ENCODE data around the gene CHMP4A. TPM values are rescaled to one million over a fixed set of nuclear protein-coding genes. Genes with fewer than 3 reads are reported as not detected.

CHMP4A gene
- total and polyA plus RNA-seq, 3 donors from 2014 or later: 52.9 to 111 (median 56.3) TPM

DNA sequence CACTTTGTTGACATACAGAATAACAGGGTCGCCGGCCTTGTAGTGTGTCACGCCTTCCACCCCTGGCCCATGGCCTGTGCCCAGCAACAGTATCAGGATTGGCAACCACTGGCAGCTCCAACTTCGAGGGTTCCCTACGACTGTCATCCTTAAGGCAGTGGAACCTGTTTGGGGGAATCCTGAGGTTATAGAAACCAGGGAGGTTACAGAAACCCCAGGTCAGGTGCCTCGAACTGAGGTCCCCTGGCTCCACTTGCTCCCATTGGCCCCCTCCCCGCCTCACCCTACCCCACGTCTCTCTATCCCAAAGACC lies 18.5 kb downstream of the CHMP4A start:
- WGBS, 2 donors: 35 to 42% methylated on average over 8 of the region's 8 CpGs
- no peak for TF ChIP-seq POLR2A (IDR thresholded peaks at IDR 0.05)
- TF ChIP-seq, protein P1, sequence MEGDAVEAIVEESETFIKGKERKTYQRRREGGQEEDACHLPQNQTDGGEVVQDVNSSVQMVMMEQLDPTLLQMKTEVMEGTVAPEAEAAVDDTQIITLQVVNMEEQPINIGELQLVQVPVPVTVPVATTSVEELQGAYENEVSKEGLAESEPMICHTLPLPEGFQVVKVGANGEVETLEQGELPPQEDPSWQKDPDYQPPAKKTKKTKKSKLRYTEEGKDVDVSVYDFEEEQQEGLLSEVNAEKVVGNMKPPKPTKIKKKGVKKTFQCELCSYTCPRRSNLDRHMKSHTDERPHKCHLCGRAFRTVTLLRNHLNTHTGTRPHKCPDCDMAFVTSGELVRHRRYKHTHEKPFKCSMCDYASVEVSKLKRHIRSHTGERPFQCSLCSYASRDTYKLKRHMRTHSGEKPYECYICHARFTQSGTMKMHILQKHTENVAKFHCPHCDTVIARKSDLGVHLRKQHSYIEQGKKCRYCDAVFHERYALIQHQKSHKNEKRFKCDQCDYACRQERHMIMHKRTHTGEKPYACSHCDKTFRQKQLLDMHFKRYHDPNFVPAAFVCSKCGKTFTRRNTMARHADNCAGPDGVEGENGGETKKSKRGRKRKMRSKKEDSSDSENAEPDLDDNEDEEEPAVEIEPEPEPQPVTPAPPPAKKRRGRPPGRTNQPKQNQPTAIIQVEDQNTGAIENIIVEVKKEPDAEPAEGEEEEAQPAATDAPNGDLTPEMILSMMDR (IDR thresholded peaks at IDR 0.05): no peak
- no peak for DNase-seq
- intact Hi-C loops (cut with DNase I; ENCODE audit: low total_unique reads): no loop called here
- Histone ChIP-seq H3K27me3 (no peaks in the 10 kb centered on the region), H3K9me3 (no peaks in the 10 kb centered on the region), H3K27ac (peak overlapping the region; percentile 96 to 98), H3K36me3 (ENCODE audit: low read depth, missing control alignments) (no peaks in the 10 kb centered on the region), H3K4me1 (peaks cover 12% of the 10 kb centered on the region), H3K4me3 (peak overlapping the region; percentile 72 to 98)

DNA sequence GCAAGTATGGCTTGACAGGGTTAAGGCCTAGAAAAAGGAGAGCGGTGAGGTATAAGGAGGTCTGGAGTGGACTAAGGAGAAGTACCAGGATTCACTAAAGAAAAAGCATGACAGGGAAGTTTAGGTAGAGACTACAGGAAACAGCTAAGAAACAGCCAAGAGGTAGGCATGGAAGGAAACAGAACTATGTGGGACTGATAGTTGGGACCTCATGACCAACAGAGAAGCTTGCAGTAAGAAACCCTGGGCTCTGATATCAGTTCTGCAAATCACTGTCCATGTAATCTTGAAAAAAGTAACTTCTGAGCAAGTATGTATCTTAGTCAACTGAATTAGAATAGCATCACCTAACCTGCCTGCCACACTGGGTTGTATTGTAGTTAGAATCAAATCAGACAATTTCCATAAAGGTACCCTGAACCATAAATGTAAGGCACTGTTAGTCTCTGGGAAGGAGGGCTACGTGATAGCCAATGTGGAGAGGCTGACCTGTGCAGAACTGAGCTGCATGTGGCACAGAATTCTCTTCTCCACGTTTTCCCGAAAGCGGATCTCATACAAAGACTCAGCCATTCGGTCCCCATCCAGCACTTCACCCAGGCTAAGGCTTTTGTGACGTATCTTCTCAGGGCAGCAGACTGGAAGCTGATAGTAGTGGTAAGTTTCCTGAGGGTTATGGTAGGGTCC lies 19.0 kb downstream of the CHMP4A start:
- Histone ChIP-seq H3K4me3 (peak overlapping the region; percentile 72 to 98), H3K4me1 (peaks cover 12% of the 10 kb centered on the region), H3K27me3 (no peaks in the 10 kb centered on the region), H3K9me3 (no peaks in the 10 kb centered on the region), H3K36me3 (ENCODE audit: low read depth, missing control alignments) (no peaks in the 10 kb centered on the region), H3K27ac (peak overlapping the region; percentile 96 to 98)
- no peak for DNase-seq
- WGBS, 2 donors: 57 to 59% methylated on average over 7 of the region's 7 CpGs
- intact Hi-C loops (cut with DNase I; ENCODE audit: low total_unique reads): no loop called here
- TF ChIP-seq, protein P1 (IDR thresholded peaks at IDR 0.05): no peak
- TF ChIP-seq POLR2A (IDR thresholded peaks at IDR 0.05): no peak

DNA sequence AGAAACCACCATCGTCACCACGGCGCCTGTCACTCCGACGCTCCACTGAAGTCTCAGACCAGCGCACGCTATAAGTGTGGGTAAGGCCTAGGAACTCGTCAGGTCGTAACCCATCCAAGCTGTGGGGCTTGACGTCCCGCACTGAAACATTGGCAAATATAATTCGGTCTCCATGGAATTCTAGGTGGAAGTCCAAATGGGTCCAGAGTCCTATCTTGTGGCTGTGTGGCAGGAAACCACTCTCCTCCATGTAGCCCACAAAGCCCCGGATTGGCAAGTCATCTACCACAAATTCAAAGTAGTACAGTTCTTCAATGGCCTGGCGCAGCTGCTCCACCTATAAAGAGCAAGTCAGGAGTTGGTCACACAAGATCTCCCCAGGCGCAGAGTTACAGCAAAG lies 20.4 kb downstream of the CHMP4A start:
- H3K36me3 ChIP-seq (ENCODE audit: low read depth, missing control alignments): no peaks in the 10 kb centered on the region
- H3K4me3 ChIP-seq: no peak overlapping the region
- H3K4me1 ChIP-seq: peaks cover 15% of the 10 kb centered on the region
- no peaks in the 10 kb centered on the region for H3K9me3 ChIP-seq
- H3K27me3 ChIP-seq: no peaks in the 10 kb centered on the region
- intact Hi-C loops (cut with DNase I; ENCODE audit: low total_unique reads): no loop called here
- TF ChIP-seq POLR2A (IDR thresholded peaks at IDR 0.05): no peak
- TF ChIP-seq, protein P1 (IDR thresholded peaks at IDR 0.05): no peak
- H3K27ac ChIP-seq: no peak overlapping the region
- WGBS, 2 donors: 91 to 96% methylated on average over 12 to 15 of the region's 15 CpGs
- no peak for DNase-seq

DNA sequence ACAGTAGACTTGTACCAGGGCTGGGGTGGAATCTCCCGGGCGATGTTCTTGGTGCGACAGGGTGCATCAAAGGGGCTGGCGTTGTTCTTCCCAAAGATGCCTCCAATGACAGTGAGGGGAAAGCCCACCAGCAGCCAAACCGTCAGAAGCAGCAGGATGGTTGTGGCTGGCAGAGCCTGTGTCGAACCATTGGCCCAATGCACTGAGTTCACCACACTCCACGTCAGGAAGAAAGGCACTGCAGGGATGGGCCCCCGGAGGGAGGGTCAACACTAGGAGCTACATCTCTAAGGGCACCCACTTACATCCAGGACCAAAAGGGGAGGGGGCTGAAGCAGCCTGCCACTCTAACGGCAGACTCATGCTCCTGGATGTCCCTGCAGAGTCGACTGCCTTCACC lies 22.9 kb downstream of the CHMP4A start:
- Histone ChIP-seq H3K4me1 (peaks cover 14% of the 10 kb centered on the region), H3K36me3 (ENCODE audit: low read depth, missing control alignments) (no peaks in the 10 kb centered on the region), H3K27ac (no peak overlapping the region), H3K4me3 (no peak overlapping the region), H3K9me3 (no peaks in the 10 kb centered on the region), H3K27me3 (no peaks in the 10 kb centered on the region)
- no peak for TF ChIP-seq POLR2A (IDR thresholded peaks at IDR 0.05)
- no peak for DNase-seq
- 88 to 94% methylated on average over 6 to 10 of the region's 10 CpGs for WGBS, 2 donors
- intact Hi-C loops (cut with DNase I; ENCODE audit: low total_unique reads): no loop called here

DNA sequence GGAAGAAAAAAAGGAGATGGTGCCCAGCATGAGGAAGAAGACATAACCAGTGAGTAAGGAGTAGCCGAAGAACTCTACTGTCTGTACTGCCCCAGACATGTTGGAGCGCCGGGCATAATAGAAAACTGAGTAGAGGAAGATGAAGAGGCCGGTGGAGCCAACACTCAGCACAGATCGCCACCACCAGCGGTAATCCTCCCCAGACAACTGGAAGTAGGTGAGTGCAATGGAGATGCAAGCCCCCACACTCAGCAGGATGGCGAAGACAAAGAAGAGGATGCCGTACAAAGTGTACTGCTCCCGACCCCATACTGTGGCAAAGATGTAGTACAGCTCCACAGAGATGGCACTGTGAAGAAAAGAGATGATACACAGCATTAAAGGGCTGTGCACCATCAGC lies 23.8 kb downstream of the CHMP4A start:
- H3K4me3 ChIP-seq: no peak overlapping the region
- TF ChIP-seq, protein P1 (IDR thresholded peaks at IDR 0.05): no peak
- TF ChIP-seq POLR2A (IDR thresholded peaks at IDR 0.05): no peak
- H3K4me1 ChIP-seq: peaks cover 10% of the 10 kb centered on the region
- H3K27ac ChIP-seq: no peak overlapping the region
- 88 to 92% methylated on average over 9 of the region's 9 CpGs for WGBS, 2 donors
- H3K27me3 ChIP-seq: no peaks in the 10 kb centered on the region
- H3K9me3 ChIP-seq: no peaks in the 10 kb centered on the region
- no peak for DNase-seq
- intact Hi-C loops (cut with DNase I; ENCODE audit: low total_unique reads): no loop called here
- H3K36me3 ChIP-seq (ENCODE audit: low read depth, missing control alignments): no peaks in the 10 kb centered on the region

Measured in testis (tissue), 3 donors.